Neuron (in vitro differentiated cells): Measurements from ENCODE around the gene LPP.

Experiments used
- H2AFZ ChIP-seq: one replicate; pipeline ENCODE4 v1.6.1; 2013; ENCODE audit warnings: low read depth, mild to moderate bottlenecking, inconsistent platforms, low read length, moderate library complexity
- H3K27me3 ChIP-seq: one replicate; pipeline ENCODE4 v1.6.1; 2013; ENCODE audit warnings: low read length; ENCODE audit not compliant: insufficient read depth
- H3K36me3 ChIP-seq: one replicate; pipeline ENCODE4 v1.6.1; 2013; ENCODE audit warnings: low read length; ENCODE audit not compliant: insufficient read depth
- H3K4me1 ChIP-seq: one replicate; pipeline ENCODE4 v1.6.1; 2013; ENCODE audit warnings: low read length; ENCODE audit not compliant: insufficient read depth
- H3K4me3 ChIP-seq: 2 replicates; pipeline ENCODE4 v1.5.1; 2013; ENCODE audit warnings: mild to moderate bottlenecking, low read length, moderate library complexity
- H3K9me3 ChIP-seq: one replicate; pipeline ENCODE4 v1.6.1; 2013; ENCODE audit warnings: low read length

Gene LPP

GRCh38 chr3:188365988-188366698 lies 212.2 kb downstream of the LPP start:
- no peaks in the 10 kb centered on the region for H3K9me3 ChIP-seq
- H3K36me3 ChIP-seq: no peaks in the 10 kb centered on the region
- H3K27me3 ChIP-seq: no peaks in the 10 kb centered on the region
- peaks cover 19% of the 10 kb centered on the region for H3K4me1 ChIP-seq
- no peak overlapping the region for H3K4me3 ChIP-seq
- H2AFZ ChIP-seq: no peak overlapping the region

- H2AFZ ChIP-seq: no peak overlapping the region
- H3K27me3 ChIP-seq: no peaks in the 10 kb centered on the region
- no peak overlapping the region for H3K4me3 ChIP-seq
- no peaks in the 10 kb centered on the region for H3K36me3 ChIP-seq
- no peaks in the 10 kb centered on the region for H3K9me3 ChIP-seq
- peaks cover 19% of the 10 kb centered on the region for H3K4me1 ChIP-seq
These were observed 213.7 kb downstream of the LPP start for GRCh38 chr3:188367678-188368077.

- Histone ChIP-seq H3K4me1 (peaks cover 15% of the 10 kb centered on the region), H2AFZ (no peak overlapping the region), H3K27me3 (no peaks in the 10 kb centered on the region), H3K9me3 (no peaks in the 10 kb centered on the region), H3K36me3 (no peaks in the 10 kb centered on the region), H3K4me3 (no peak overlapping the region)
These were observed 215.6 kb downstream of the LPP start for GRCh38 chr3:188369526-188369925.

GRCh38 chr3:188370081-188370830 lies 216.3 kb downstream of the LPP start:
- Histone ChIP-seq H3K27me3 (no peaks in the 10 kb centered on the region), H3K9me3 (no peaks in the 10 kb centered on the region), H2AFZ (no peak overlapping the region), H3K36me3 (no peaks in the 10 kb centered on the region), H3K4me3 (no peak overlapping the region), H3K4me1 (peaks cover 7% of the 10 kb centered on the region)

GRCh38 chr3:188378786-188379185 lies 224.8 kb downstream of the LPP start:
- Histone ChIP-seq H3K9me3 (no peaks in the 10 kb centered on the region), H3K27me3 (no peaks in the 10 kb centered on the region), H3K4me3 (no peak overlapping the region), H2AFZ (no peak overlapping the region), H3K4me1 (no peaks in the 10 kb centered on the region), H3K36me3 (no peaks in the 10 kb centered on the region)

- Histone ChIP-seq H3K27me3 (no peaks in the 10 kb centered on the region), H3K9me3 (no peaks in the 10 kb centered on the region), H3K4me3 (no peak overlapping the region), H3K36me3 (no peaks in the 10 kb centered on the region), H3K4me1 (no peaks in the 10 kb centered on the region), H2AFZ (no peak overlapping the region)
These were observed 226.3 kb downstream of the LPP start for GRCh38 chr3:188380252-188380651.

- no peak overlapping the region for H2AFZ ChIP-seq
These were observed 226.8 kb downstream of the LPP start for GRCh38 chr3:188380722-188381121.

GRCh38 chr3:188383748-188384147 lies 229.8 kb downstream of the LPP start:
- Histone ChIP-seq H3K27me3 (no peaks in the 10 kb centered on the region), H3K4me3 (no peak overlapping the region), H2AFZ (no peak overlapping the region), H3K36me3 (no peaks in the 10 kb centered on the region), H3K4me1 (no peaks in the 10 kb centered on the region), H3K9me3 (no peaks in the 10 kb centered on the region)

More at GRCh38 chr3:188380722-188381121, 226.8 kb downstream of the LPP start:
- Histone ChIP-seq H3K4me1 (no peaks in the 10 kb centered on the region), H3K27me3 (no peaks in the 10 kb centered on the region), H3K4me3 (no peak overlapping the region), H3K9me3 (no peaks in the 10 kb centered on the region), H3K36me3 (no peaks in the 10 kb centered on the region)

GRCh38 chr3:188385295-188385694 lies 231.3 kb downstream of the LPP start:
- Histone ChIP-seq H3K4me1 (no peaks in the 10 kb centered on the region), H3K27me3 (no peaks in the 10 kb centered on the region), H3K9me3 (no peaks in the 10 kb centered on the region), H3K36me3 (no peaks in the 10 kb centered on the region), H2AFZ (no peak overlapping the region), H3K4me3 (no peak overlapping the region)

GRCh38 chr3:188389711-188390342 lies 235.9 kb downstream of the LPP start:
- H3K9me3 ChIP-seq: no peaks in the 10 kb centered on the region
- no peaks in the 10 kb centered on the region for H3K27me3 ChIP-seq
- no peaks in the 10 kb centered on the region for H3K36me3 ChIP-seq
- no peak overlapping the region for H2AFZ ChIP-seq
- no peak overlapping the region for H3K4me3 ChIP-seq
- H3K4me1 ChIP-seq: no peaks in the 10 kb centered on the region

- H3K27me3 ChIP-seq: no peaks in the 10 kb centered on the region
- no peak overlapping the region for H3K4me3 ChIP-seq
- H3K36me3 ChIP-seq: no peaks in the 10 kb centered on the region
- no peaks in the 10 kb centered on the region for H3K9me3 ChIP-seq
- no peak overlapping the region for H2AFZ ChIP-seq
- H3K4me1 ChIP-seq: no peaks in the 10 kb centered on the region
These were observed 236.4 kb downstream of the LPP start for GRCh38 chr3:188390343-188390718.

GRCh38 chr3:188390775-188391443 lies 237.0 kb downstream of the LPP start:
- H3K27me3 ChIP-seq: no peaks in the 10 kb centered on the region
- no peak overlapping the region for H3K4me3 ChIP-seq

GRCh38 chr3:188391592-188391991 lies 237.6 kb downstream of the LPP start:
- no peak overlapping the region for H2AFZ ChIP-seq
- no peaks in the 10 kb centered on the region for H3K9me3 ChIP-seq
- H3K36me3 ChIP-seq: no peaks in the 10 kb centered on the region
- no peaks in the 10 kb centered on the region for H3K27me3 ChIP-seq
- H3K4me3 ChIP-seq: no peak overlapping the region
- H3K4me1 ChIP-seq: no peaks in the 10 kb centered on the region

More at GRCh38 chr3:188390775-188391443, 237.0 kb downstream of the LPP start:
- H2AFZ ChIP-seq: no peak overlapping the region
- H3K9me3 ChIP-seq: no peaks in the 10 kb centered on the region
- H3K36me3 ChIP-seq: no peaks in the 10 kb centered on the region
- no peaks in the 10 kb centered on the region for H3K4me1 ChIP-seq
